Activated T-helper 1 cell treated with Interleukin-2 at 50 U/mL for 16 hours (primary cell): ENCODE measurements around the gene NOB1.
"Not testable (repeated sequence)": the region's sequence is repeated elsewhere in the genome, so short reads cannot be mapped to it uniquely, and the experiment has no call there.

Experiments used
- DNase-seq: peaks from one replicate; pipeline ENCODE4 v3.0.0-alpha.2; 2020; ENCODE audit warnings: low read depth

Gene NOB1

DNA sequence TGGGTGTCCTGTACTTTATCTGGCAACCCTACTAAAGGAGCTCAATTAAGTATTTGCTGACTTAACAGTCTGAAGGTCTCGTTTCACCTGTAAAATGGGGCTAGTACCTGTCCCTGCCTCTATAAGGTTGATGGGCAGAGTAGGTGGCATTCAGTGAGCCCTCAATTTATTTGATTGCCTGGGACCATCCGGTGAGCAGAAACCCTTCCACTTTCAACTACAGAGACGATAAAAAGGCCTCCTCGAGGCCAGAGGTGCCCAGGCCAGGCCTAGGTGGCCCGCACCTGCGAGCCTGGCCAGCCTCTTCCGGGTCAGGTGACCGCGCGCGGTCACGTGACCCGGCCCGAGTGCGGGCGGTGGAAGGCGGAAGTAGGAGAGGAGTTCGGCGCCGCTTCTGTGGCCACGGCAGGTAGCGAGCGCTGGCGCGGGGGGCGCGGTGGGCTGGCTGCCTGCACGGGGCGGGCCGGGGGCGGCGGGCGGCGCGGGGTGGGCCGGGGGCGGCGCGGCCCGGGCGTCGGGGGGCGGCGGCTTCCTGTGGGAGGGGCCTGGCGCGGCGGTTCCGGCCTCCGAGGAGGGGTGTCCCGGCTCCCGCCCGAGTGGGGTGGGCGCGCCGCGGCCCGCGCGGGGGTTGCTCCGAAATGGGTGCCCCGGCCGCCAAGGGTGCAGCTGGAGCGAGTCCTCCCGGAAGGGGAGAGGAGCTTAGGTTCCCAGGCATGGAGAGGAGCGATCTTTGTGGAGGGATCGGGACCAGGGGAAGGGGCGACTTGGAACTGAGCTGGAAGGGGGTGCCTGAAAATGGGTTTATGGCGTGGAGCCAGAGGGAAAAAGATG lies 7.5 kb upstream of the NOB1 start, which contains the start of gene WWP2:
Gene WWP2 (plus strand): TSS at position 350 of the 831 bp plus-strand sequence. CDS start 24,679 bp downstream, outside the sequence.
- DNase-seq, result peak; percentile 76

DNA sequence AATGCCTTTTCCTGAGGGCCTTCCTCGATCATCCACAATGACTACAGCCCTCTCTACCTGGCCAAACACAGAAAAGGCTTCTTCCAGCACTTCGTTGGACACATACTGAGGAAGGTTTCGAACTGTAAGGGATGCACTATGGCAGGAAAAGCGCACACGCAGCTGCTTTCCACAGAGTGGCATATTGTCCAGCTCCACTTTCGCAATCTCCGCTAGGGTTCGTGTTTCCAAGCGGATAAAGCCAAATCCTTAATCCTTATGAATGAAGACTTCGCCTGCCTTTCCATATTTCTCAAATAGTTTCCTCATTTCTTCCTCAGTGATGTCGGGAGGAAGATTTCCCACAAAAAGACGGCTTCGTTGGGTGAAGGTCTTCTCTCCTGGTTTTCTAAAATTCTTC lies 2.6 kb upstream of the NOB1 start:
- DNase-seq, result not testable (repeated sequence)

DNA sequence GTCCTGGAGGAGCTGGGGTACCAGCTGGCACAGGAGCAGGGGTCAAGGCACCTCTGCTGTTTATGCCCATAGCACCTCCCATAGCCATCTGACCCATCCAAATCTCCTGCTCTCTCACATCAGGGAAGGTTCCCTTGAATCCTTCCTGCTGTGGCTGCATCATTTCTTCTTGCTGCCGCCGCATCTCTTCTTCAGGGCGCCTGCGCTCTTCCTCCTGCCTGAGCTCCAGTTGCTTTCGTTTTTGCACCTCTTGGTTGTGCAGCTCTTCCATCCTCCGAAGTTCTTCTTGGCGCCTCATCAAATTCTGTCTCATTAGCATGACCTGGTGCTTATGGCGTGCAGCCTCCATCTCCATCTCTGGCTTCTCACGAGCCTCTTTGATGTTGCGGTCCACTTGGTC lies 2.0 kb upstream of the NOB1 start:
- DNase-seq, result no peak

DNA sequence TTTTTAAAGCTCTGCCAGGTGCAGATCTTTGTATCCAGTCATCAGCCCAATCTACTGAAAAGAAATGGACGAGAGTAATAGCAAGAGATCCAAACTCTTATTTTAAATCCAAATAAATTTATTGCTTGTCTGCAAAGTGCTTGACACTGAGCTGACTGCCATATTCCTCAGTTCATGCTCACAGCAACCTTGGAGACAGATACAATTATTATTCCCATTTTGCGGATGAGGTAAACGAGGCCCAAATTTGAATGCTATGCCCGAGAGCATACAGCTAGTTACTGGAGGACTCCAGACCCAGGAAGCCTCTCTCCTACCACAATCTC lies 620 bp downstream of the NOB1 start:
- DNase-seq, result no peak

DNA sequence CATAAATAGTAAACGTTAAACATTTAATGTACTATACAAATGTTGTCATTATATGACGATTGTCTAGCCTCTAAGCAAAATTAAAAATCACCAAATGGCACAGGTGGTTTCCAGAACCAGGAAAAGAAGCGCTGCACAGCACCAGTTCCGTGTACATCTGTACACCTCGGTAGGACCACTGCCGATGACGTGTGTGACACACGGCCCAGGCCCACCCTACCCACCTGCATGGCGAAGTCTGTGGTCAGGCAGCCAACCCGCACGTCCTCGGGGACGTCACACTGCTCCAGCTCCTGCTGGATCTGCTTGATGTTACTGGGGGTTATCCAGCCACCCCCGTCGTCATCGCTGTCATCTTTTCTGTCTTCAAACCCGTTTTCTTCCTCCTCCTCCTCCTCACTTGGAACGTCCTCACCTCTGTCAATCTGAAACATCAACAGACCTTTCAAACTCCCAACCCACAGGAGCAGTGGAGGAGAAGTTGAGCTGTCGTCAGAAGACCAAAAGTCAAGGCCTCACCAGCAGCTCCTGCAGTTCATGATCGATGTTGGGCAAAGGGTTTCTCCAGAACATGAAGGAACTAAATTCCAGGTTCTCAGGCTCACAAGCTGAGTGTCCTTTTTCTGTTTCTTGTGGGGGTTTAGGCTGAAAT lies 5.9 kb downstream of the NOB1 start:
- DNase-seq, result no peak

DNA sequence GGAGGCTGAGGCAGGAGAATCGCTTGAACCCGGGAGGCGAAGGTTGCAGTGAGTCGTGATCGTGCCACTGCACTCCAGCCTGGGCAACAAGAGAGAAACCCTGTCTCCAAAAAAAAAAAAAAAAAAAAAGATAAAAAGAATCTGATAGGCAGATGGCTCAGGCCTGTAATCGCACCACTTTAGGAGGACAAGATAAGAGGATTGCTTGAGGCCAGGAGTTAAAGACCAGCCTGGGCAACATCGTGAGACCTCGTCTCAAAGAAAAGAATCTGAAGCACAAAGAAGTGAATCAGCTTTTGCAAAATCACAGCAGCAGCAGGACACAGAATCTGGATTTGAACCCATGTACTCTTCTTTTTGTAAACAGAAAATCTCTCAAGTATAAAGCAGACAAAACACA lies 7.6 kb downstream of the NOB1 start:
- DNase-seq, result no peak

DNA sequence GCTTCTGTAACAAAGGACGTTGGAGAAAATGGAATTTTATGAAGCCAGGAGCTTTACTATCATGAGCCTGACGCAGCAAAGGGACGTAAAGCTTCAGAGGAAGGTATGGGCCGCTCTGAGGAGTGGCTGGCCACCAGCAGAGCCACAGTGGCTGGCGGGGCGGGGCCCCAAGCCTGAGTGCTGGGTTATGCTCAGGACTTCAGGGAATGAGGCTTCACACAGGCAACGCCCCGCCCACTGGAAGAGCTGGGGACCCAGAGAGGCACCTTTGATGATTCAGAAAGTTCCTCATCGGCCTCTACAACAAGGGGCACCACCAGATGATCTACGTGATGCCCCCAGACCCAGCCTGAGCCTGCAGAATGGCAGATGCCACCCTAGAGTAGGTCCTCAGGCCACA lies 8.8 kb downstream of the NOB1 start:
- no peak for DNase-seq

DNA sequence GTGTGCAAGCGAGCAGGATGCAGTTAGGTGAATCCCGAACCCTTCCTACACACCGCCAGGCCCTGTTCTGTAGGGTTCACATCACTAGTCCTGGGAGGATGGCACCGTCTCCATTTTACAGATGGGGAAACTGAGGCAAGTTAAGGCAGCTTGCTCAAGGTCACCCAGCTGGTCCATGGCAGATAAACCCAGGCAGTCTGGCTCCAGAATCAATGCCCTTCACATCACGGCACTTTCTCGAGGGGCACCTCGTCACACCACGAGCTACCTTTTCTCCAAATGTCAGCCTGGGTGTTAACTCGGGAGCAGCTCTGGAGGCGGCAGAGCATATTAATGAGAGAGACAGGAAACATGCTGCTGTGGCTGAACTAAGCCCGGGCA lies 9.5 kb downstream of the NOB1 start:
- DNase-seq, result no peak

DNA sequence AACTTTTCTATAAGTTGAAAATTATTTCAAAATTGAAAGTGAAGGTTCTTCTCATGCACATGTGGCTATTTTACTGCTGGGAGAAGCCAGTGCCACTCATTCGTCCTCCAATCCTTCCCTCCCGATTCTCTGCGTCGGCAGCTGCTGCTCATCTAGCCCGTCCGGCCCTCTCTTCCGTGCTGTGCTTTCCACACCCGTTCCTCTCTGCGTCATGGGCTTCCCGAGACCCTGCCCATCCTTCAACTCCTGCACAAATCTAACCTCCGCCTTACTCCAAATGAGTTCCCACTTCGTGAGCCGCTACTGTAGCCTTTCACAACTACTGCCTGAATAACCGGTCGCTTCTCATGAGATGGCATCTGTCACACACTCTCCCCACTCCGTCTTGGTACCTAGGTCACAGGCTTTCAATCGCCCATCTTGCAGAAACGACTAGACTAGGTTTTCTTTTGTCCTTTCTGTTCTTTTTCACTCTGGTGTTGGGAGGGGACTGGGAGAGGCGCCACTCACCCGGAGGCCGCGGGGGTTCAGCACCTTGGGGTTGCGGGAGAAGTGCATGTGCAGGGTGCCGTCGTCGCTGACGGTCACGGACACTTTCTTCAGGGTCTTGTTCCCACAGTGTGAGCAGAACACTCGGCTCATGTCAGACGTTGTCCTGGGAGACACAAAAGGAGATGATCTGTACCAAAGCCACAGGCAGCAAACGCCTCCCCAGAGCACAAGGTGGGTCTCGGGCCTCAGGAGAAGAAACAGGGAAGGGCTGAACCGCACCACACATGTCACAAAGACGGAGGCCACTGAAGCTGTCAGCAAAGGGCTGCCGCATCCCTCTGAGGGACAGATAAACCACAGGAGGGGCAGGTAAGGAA lies 10.1 kb downstream of the NOB1 start:
- no peak for DNase-seq

DNA sequence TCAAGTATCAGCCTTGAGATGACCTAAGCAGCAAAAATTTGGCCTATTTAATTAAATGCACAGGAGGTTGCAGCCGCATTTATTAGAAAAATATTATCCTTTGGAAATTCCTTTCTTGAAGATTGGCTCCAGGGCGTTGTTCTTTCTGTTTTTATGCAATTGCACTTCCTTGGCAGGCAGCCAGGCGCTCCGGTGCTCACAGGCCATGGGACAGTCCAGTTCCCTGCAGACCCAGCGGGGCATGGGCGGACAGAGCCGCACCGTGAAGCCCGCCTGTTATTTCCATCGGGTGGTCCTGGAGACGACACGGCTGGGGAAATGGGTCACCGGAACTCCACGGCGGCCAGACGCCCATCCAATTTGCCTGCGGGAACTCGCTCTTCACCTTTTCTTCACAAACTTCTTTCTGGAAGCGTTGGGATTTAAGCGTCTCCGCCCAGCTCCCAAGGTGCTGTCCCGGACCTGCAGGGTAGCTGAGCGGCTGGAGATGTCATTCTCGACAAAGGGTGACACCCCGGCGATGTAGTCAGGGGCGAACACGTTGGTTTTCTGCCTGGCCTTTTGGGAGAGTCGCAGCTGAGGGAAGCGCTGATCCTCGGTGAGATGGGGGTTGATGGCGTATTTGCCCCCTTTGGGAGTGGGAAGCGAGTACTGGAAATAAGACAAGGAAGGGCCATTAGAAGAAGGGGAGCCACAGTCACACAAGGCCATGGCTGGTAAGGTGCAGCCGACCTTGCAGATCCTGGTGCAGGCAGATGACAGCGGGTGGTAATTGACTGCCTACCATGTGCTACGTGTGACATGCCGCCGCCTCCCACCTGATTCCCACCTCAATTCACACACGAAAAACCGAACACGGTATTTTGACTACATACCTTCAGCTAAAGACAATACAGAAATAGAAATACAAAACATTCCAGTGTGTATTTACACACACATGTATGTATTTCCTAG lies 12.5 kb downstream of the NOB1 start:
- DNase-seq, result no peak

DNA sequence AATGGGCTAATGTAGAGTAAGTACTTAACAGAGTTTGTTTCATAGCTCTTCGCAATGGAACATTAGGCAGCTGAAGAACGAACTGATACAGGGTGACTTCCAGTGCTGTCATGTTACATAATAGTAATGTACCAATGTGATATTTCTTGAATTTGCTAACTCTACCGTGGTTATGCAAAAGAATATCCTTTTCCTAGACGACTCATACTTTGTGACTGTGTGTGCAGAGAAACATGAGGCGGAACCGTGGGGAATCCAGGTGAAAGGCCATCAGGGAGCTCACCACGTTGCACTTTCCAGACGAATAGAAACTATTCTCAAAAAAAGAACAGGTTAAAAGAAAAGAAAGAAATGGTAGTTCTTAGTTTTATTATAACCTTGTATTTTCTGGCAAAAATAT lies 13.2 kb downstream of the NOB1 start:
- no peak for DNase-seq

DNA sequence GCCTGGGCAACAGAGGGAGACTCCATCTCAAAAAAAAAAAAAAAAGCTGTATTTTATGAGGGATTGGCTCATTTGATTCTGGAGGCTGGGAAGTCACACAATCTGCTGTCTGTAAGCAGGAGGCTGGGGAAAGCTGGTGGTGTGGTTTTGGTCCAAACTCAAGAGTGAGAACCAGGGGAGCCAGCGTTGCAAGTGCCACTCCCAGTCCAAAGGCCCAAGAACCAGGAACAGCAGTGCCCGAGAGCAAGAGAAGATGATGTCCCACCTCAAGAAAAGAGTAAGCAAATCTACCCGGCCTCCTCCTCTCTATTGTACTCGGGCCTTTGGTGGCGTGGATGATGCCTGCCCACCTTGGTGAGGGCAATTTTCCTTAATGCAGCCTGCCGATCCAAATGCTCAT lies 22.6 kb downstream of the NOB1 start:
- no peak for DNase-seq

DNA sequence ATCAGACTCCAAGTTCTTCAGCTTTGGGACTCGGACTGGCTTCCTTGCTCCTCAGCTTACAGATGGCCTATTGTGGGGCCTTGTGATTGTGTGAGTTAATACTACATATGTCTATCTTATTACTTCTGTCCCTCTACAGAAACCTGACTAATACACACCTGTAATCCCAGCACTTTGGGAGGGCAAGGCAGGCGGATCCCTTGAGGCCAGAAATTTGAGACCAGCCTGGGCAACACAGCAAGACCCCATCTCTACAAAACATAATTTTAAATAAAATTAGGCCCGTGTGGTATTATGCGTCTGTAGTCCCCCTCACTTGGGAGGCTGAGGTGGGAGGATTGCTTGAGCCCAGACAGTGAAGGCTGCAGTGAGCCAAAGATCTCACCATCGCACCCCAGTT lies 23.4 kb downstream of the NOB1 start:
- DNase-seq, result not testable (repeated sequence)

DNA sequence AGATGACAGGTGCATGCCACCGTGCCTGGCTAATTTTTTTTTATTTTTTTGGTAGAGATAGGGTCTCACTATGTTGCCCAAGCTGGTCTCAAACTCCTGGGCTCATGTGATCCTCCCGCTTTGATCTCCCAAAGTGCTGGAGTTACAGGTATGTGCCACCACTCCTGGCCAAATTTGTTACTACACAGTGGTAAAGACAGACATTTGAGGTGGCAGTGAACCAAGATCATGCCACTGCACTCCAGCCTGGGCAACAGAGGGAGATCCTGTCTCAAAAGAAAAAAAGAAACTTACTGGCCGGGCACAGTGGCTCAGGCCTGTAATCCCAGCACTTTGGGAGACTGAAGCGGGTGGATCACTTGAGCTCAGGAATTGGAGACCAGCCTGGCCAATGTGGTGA lies 25.7 kb downstream of the NOB1 start:
- DNase-seq, result not testable (repeated sequence)

DNA sequence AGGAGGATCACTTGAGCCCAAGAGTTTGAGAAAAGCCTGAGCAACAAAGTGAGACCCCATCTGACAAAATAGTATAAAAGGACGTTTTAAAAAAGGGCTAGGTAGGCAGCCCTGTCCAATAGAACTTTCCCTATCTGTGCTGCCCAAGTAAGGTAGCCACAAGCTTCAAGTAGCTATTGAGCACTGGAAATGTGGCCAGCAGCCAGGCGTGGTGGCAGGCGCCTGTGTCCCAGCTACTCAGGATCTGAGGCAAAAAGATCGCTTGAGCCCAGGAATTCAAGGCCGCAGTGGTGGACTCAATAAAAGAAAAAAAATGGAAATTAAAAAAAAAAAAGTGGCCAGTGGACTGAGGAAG lies 26.8 kb downstream of the NOB1 start:
- DNase-seq, result no peak

DNA sequence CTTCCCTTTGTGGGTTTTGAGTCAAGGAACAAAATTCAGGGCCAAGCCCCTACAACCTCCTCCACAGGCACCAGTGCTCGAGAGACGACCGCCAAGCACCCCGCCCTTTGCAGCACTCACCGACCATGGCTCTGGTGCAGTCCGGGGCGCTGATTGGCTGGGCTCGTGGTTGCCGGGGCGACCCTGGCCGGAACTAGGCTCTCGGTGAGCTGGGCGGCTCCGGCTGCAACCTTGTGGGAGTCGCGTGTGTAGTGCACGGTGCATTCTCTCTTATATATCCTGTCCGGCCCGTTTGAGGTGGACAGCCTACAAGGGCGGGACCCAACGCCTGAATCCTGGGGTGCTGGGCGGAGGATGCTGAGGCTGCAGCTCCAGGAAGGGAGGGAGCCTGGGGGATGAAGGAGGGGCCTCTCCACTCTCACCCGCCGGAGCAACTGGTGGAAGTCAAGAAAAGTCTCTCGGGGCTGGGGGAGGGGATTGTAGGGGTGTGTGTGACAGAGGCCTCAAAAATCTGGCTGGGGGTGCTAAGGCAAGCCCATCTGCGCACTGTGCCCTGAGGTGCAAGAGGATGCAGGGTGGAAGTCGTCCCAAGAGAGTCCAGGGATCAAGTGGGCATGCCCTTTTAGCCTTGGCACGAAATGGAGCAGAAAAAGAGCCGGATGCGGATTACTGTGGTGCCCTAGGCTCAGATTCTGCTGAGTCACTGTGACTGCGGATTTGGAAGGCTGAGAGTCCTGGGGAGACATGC lies 28.2 kb downstream of the NOB1 start, which contains the start of gene NQO1:
Gene NQO1 (minus strand): TSS at position 248 of the 748 bp plus-strand sequence. CDS start 121 bp downstream, at position 127.
- peak; percentile 79 for DNase-seq

DNA sequence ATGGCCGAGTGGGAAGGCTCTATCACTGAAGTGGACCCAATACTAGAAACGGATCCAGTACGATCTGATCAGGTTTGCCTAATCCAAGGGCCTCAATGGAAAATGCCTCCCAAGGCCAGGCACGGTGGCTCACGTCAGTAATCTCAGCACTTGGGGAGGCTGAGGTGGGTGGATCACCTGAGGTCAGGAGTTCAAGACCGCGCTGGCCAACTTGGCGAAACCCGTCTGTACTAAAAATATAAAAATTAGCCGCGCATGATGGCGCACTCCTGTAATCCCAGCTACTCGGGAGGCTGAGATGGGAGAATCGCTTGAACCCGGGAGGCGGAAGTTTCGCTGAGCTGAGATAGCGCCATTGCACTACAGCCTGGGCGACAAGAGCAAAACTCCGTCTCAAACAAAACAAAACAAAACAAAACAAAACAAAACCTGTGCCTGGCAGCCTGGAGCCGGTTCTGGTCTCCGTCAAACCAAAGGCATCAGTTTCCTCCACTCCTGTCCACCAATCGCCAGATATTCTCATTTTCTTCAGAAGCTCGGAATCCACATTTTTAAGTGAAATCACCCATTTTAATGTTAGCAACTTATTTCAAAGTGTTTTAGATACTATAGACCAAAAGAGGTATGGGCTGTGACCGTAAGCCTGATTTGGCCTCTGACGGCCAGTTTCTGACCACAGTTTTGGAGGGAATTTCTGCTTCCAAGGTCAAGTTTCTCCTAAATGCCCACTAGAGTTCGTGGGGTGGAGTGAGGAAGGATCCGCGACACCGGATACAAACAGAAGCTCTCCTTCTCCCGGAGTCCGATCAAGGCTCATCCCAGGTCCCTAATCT lies 29.0 kb downstream of the NOB1 start:
- DNase-seq, result no peak

DNA sequence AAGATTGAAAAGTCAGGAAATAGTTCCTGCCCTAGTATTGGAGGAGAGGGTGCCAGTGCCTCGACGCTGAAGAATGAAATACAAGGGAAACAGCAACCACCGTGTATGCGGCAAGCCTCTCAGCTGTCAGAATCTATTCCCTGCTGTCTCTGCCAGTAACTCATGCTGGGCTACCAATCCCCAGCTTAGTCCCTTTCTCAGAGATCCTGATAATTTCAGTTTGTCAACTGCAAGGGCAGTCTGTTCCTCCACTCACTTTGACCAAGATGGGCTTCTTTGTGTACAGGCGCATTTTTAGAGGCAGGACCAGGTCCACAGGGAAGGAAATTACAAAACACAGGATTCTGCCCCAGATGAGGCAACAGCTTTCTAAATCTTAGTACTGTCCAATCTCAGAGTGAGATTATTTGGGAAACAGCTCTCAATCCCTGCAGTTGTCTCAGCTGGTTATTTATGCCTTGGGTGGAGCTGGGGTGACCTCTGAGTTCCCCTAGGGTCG lies 29.7 kb downstream of the NOB1 start:
- DNase-seq, result no peak

DNA sequence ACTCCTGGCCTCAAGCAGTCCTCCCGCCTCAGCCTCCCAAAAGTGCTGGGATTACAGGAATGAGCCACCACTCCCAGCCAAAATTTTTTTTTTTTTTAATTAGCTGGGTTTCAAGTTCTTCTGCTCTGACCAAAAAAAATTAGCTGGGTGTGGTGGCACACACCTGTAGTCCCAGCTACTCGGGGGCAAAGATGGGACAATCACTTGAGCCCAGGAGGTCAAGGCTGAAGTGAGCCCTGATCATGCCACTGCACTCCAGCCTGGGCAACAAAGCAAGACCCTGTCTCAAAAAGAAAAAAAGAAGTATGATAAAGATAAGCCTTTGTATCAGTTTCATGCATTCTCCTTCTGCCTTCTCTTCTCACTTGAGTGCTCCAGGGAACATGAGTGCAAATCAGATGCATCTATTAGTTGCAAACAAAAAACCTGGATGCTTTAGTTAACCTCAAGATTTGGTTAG lies 30.3 kb downstream of the NOB1 start:
- DNase-seq, result no peak
